Inflammatory macrophage treated with lipopolysaccharide for 4 hours (primary cell): ENCODE measurements around the gene TUFT1.

Source experiments
- DNase-seq: peaks from one replicate; pipeline ENCODE4 v3.0.0-alpha.2; 2020

TUFT1 gene

GRCh38 chr1:151583796-151584195, 43.7 kb downstream of the TUFT1 start:
- DNase-seq: no peak

GRCh38 chr1:151584278-151584677, 44.2 kb downstream of the TUFT1 start:
- no peak for DNase-seq

GRCh38 chr1:151584780-151585179, 44.7 kb downstream of the TUFT1 start:
- DNase-seq: no peak

- no peak for DNase-seq
Observed at GRCh38 chr1:151585622-151586021, 45.5 kb downstream of the TUFT1 start.

GRCh38 chr1:151590961-151591360, 50.9 kb downstream of the TUFT1 start:
- no peak for DNase-seq

- DNase-seq: no peak
Observed at GRCh38 chr1:151593730-151594129, 53.6 kb downstream of the TUFT1 start.

GRCh38 chr1:151594143-151594625, 54.1 kb downstream of the TUFT1 start:
- peak; percentile 39 for DNase-seq

- no peak for DNase-seq
Observed at GRCh38 chr1:151596166-151596953, 56.3 kb downstream of the TUFT1 start.

- DNase-seq: peak; percentile 55
Observed at GRCh38 chr1:151602550-151602949, 62.4 kb downstream of the TUFT1 start.

GRCh38 chr1:151604291-151604690, 64.2 kb downstream of the TUFT1 start:
- DNase-seq: no peak

- DNase-seq: peak; percentile 16
Observed at GRCh38 chr1:151606384-151606783, 66.3 kb downstream of the TUFT1 start.

GRCh38 chr1:151606857-151607256, 66.7 kb downstream of the TUFT1 start:
- no peak for DNase-seq

GRCh38 chr1:151610142-151610541, 70.0 kb downstream of the TUFT1 start:
- no peak for DNase-seq

- peak; percentile 100 for DNase-seq
Observed at GRCh38 chr1:151611288-151611790, 71.2 kb downstream of the TUFT1 start.

- peak; percentile 92 for DNase-seq
Observed at GRCh38 chr1:151611832-151612500, 71.9 kb downstream of the TUFT1 start, which contains the start of gene SNX27. TSS of gene SNX27 (plus strand) at chr1:151612050. CDS start at chr1:151612202, 152 bp downstream.

- peak; percentile 76 for DNase-seq
Observed at GRCh38 chr1:151612501-151613281, 72.6 kb downstream of the TUFT1 start.

GRCh38 chr1:151613282-151613780, 73.2 kb downstream of the TUFT1 start:
- DNase-seq: no peak

- DNase-seq: no peak
Observed at GRCh38 chr1:151615711-151616504, 75.8 kb downstream of the TUFT1 start.

- DNase-seq: no peak
Observed at GRCh38 chr1:151616505-151616849, 76.4 kb downstream of the TUFT1 start.

GRCh38 chr1:151618003-151618402, 77.9 kb downstream of the TUFT1 start:
- DNase-seq: no peak

GRCh38 chr1:151618470-151618869, 78.4 kb downstream of the TUFT1 start:
- no peak for DNase-seq

- peak; percentile 17 for DNase-seq
Observed at GRCh38 chr1:151618996-151619395, 78.9 kb downstream of the TUFT1 start.
